ENCODE measurements around the gene SYP. TPM values are rescaled to one million over a fixed set of nuclear protein-coding genes. Genes with fewer than 3 reads are reported as not detected.

SYP gene
- total RNA-seq, 3 donors from 2014 or later (not counting 1 experiment from before 2014, with no cell fraction given), result 0.36 to 1.0 (median 0.80) TPM

DNA sequence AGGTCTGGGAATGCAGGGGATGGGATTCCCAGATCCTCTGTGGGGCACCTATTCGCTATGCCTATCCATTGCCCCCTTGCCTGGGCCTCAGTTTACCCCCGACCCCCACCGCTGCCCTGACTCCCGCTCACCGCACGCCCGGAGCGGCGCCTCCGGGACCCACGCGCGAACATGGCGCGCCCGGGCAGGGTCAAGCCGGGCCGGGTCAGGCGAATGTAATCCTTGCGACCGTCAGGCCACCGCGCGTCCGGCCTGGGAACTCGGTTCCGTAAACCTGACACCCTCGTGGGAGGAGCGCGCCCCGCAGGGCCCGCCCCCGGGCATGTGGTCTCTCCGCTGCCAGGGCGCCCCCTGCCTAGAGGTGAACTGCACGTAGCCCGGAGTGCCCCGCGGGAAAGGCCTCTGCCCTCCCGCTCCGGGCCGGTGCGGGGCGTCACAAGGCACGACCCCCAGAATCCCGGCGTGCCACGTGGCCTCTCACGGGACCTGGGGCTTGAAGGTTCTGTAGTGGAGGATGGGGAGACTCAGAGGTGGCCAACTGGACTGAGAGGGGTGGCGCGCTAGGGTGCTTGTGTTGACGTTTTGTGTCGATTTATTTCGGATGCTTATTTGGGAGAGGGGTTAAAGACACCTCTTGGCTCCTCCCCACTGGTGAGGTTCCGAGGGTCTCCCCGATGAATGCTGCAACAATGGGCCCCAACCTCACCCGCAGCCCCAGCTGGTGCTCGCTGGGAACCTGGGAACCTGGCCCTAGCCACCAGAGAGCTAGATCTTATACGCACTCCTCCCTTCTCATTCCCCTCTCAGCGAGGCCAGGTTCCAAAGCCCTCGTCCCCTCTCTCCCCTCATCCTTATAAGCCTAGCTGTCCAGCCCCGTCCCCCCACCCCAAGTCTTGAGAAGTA is 13.6 kb downstream of the SYP start, which contains the start of gene PRICKLE3:
TSS of gene PRICKLE3 (minus strand) at position 249 of the 903 bp plus-strand sequence. CDS start at position 173, 76 bp downstream.
- H3K4me3 ChIP-seq (ENCODE audit: low read length), result peak within 1 kb of the TSS; percentile 51
- peak within 1 kb of the TSS; percentile 47 for H3K27ac ChIP-seq (ENCODE audit: low read length)
- WGBS (ENCODE audit: insufficient coverage), result 14% methylated on average over 58 of the region's 62 CpGs

DNA sequence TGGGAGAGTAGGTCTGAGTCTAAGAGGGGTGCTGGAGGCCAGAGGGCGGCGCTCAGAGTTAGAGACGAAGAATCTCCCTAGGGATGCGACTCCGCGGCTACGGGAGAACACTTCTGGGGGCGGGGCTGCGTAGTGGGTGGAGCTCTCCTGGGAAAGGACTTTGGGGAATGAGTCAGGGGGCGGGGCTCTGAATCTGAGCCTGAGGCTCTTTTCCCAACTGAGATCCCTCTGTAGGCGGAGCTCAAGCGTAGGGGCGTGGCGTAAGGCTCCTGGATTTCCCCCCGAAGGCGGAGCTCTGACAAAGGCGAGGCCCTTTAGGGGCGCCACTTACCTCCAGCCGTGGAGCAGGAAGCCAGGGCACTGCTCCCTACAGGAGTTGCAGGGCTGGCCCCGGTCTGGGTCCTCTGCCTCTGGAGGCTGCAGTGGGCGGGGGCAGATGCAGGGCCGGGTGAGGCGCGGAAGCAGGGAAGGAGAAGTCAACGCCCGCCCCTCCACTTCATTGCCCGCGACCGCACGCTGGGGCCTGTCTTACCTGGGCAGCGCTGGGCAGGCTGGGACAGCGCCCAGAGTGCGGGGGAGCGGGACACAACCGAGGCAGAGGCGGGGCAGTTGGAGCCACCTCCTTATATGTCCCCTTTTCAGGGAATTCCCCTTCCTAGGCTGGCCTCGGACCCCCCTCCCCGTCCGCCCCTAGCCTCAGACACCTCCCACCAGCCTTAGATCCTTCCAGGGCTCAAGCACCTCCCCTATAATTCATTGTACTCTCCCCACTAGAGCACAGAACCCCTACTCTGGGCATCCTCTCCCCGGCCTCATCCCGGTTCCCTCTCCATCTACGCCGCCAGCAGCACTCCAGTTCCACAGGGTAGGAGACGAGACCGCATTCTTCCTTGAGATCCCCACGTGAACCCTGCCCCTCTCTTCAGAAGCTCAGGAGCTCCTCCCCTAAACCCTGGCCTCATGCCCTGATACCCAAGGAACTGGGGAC is 15.4 kb downstream of the SYP start:
- ATAC-seq (peak; percentile 22 to 44 (median 30)), DNase-seq (peak in 1 of 2 donors; percentile 51)
- no peaks in the 10 kb centered on the region for H3K27me3 ChIP-seq (ENCODE audit: control insufficient read depth, insufficient read depth, low read length)
- intact Hi-C loops (cut with micrococcal nuclease), result no loop called here
- peaks cover 27% of the 10 kb centered on the region for H3K4me1 ChIP-seq (ENCODE audit: control insufficient read depth, insufficient read depth, low read length)
- Mint-ChIP-seq H3K27me3 (ENCODE audit: low read depth in 2 of 2) (no peaks in the 10 kb centered on the region), H3K27ac (peak overlapping the region in 1 of 2 donors; percentile 63), H3K4me1 (peaks cover 6 to 35% of the 10 kb centered on the region in 2 donors), H3K36me3 (no peaks in the 10 kb centered on the region), H3K4me3 (peak overlapping the region; percentile 64), H3K9me3 (no peaks in the 10 kb centered on the region)
- 37% methylated on average over 46 of the region's 46 CpGs for WGBS (ENCODE audit: insufficient coverage)
- peaks cover 9% of the 10 kb centered on the region for H3K36me3 ChIP-seq (ENCODE audit: control insufficient read depth, insufficient read depth, low read length)
- H3K4me3 ChIP-seq (ENCODE audit: low read length), result peak overlapping the region; percentile 23
- TF ChIP-seq, protein P1, sequence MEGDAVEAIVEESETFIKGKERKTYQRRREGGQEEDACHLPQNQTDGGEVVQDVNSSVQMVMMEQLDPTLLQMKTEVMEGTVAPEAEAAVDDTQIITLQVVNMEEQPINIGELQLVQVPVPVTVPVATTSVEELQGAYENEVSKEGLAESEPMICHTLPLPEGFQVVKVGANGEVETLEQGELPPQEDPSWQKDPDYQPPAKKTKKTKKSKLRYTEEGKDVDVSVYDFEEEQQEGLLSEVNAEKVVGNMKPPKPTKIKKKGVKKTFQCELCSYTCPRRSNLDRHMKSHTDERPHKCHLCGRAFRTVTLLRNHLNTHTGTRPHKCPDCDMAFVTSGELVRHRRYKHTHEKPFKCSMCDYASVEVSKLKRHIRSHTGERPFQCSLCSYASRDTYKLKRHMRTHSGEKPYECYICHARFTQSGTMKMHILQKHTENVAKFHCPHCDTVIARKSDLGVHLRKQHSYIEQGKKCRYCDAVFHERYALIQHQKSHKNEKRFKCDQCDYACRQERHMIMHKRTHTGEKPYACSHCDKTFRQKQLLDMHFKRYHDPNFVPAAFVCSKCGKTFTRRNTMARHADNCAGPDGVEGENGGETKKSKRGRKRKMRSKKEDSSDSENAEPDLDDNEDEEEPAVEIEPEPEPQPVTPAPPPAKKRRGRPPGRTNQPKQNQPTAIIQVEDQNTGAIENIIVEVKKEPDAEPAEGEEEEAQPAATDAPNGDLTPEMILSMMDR (IDR thresholded peaks at IDR 0.05), result no peak
- H3K27ac ChIP-seq (ENCODE audit: low read length), result no peak overlapping the region
- H3K9me3 ChIP-seq (ENCODE audit: control insufficient read depth, insufficient read depth, low read length), result no peaks in the 10 kb centered on the region

More for the DNA sequence above, 13.6 kb downstream of the SYP start, which contains the start of gene PRICKLE3:
- H3K9me3 Mint-ChIP-seq, result no peaks in the 10 kb centered on the region
- peaks cover 6 to 44% of the 10 kb centered on the region in 2 donors for H3K4me1 Mint-ChIP-seq
- ATAC-seq (peak; percentile 19 to 44 (median 39)), DNase-seq (peak; percentile 67 to 81)
- H3K27me3 ChIP-seq (ENCODE audit: control insufficient read depth, insufficient read depth, low read length), result no peaks in the 10 kb centered on the region
- no peaks in the 10 kb centered on the region for H3K9me3 ChIP-seq (ENCODE audit: control insufficient read depth, insufficient read depth, low read length)
- peak within 1 kb of the TSS; percentile 53 to 76 for H3K27ac Mint-ChIP-seq
- H3K4me1 ChIP-seq (ENCODE audit: control insufficient read depth, insufficient read depth, low read length), result peaks cover 33% of the 10 kb centered on the region
- H3K4me3 Mint-ChIP-seq, result peak within 1 kb of the TSS; percentile 64
- no peaks in the 10 kb centered on the region for H3K36me3 Mint-ChIP-seq
- peaks cover 6% of the 10 kb centered on the region for H3K36me3 ChIP-seq (ENCODE audit: control insufficient read depth, insufficient read depth, low read length)
- TF ChIP-seq, protein P1 (IDR thresholded peaks at IDR 0.05), result peak; percentile 35
- intact Hi-C loops (cut with micrococcal nuclease), result no loop called here
- no peaks in the 10 kb centered on the region for H3K27me3 Mint-ChIP-seq (ENCODE audit: low read depth in 2 of 2)

DNA sequence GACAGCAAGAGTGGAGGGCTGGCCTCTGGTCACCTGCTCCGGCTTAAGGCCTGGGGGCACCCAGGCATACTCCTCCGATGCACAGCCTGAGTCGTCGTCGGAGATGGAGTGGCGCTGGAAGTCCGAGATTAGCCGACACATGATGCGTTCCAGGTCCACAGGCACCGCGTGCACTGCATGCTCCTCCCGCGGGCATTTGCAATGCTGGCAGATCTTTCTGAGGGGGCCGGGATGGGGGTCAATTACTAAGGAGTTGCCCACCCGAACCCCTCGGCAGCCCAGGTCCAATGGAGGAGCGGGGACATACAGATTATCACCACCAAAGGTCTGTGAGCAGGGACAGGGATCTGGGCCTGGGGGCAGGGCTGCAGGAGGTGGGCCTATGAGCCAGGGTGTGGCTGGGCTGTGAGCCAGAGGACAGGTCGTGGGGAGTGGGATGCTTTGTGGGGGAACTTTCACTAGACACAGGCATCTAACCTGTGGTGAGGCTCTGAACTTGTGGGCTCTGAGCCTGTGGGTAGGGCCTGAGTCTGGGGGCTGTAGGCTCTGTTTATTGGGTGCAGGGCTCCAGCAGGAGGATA is 16.2 kb downstream of the SYP start:
- Mint-ChIP-seq H3K4me3 (peak overlapping the region; percentile 64), H3K27me3 (ENCODE audit: low read depth in 2 of 2) (no peaks in the 10 kb centered on the region), H3K36me3 (no peaks in the 10 kb centered on the region), H3K4me1 (peaks cover 6 to 32% of the 10 kb centered on the region in 2 donors), H3K9me3 (no peaks in the 10 kb centered on the region), H3K27ac (peak overlapping the region in 1 of 2 donors; percentile 63)
- intact Hi-C loops (cut with micrococcal nuclease), result no loop called here
- Histone ChIP-seq H3K4me1 (ENCODE audit: control insufficient read depth, insufficient read depth, low read length) (peaks cover 27% of the 10 kb centered on the region), H3K27ac (ENCODE audit: low read length) (no peak overlapping the region), H3K9me3 (ENCODE audit: control insufficient read depth, insufficient read depth, low read length) (no peaks in the 10 kb centered on the region), H3K36me3 (ENCODE audit: control insufficient read depth, insufficient read depth, low read length) (peaks cover 12% of the 10 kb centered on the region), H3K27me3 (ENCODE audit: control insufficient read depth, insufficient read depth, low read length) (no peaks in the 10 kb centered on the region), H3K4me3 (ENCODE audit: low read length) (no peak overlapping the region)
- TF ChIP-seq, protein P1 (IDR thresholded peaks at IDR 0.05), result no peak
- ATAC-seq (no peak), DNase-seq (no peak)
- WGBS (ENCODE audit: insufficient coverage), result 94% methylated on average over 18 of the region's 18 CpGs
